ENCODE data around the gene IFIT1.
A peak's percentile ranks its signal among the peaks of the same experiment; 100 is the strongest.
"Not testable (repeated sequence)": the region's sequence is repeated elsewhere in the genome, so short reads cannot be mapped to it uniquely, and the experiment has no call there.

IFIT1 gene

DNA sequence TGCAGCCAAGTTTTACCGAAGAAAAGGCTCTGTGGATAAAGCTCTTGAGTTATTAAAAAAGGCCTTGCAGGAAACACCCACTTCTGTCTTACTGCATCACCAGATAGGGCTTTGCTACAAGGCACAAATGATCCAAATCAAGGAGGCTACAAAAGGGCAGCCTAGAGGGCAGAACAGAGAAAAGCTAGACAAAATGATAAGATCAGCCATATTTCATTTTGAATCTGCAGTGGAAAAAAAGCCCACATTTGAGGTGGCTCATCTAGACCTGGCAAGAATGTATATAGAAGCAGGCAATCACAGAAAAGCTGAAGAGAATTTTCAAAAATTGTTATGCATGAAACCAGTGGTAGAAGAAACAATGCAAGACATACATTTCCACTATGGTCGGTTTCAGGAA lies 10.6 kb downstream of the IFIT1 start:
- H3K4me3 ChIP-seq (ENCODE audit: low read depth, low read length): no peak overlapping the region
- TF ChIP-seq, protein P1, sequence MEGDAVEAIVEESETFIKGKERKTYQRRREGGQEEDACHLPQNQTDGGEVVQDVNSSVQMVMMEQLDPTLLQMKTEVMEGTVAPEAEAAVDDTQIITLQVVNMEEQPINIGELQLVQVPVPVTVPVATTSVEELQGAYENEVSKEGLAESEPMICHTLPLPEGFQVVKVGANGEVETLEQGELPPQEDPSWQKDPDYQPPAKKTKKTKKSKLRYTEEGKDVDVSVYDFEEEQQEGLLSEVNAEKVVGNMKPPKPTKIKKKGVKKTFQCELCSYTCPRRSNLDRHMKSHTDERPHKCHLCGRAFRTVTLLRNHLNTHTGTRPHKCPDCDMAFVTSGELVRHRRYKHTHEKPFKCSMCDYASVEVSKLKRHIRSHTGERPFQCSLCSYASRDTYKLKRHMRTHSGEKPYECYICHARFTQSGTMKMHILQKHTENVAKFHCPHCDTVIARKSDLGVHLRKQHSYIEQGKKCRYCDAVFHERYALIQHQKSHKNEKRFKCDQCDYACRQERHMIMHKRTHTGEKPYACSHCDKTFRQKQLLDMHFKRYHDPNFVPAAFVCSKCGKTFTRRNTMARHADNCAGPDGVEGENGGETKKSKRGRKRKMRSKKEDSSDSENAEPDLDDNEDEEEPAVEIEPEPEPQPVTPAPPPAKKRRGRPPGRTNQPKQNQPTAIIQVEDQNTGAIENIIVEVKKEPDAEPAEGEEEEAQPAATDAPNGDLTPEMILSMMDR (IDR thresholded peaks at IDR 0.05; ENCODE audit: low read depth, low read length): no peak

DNA sequence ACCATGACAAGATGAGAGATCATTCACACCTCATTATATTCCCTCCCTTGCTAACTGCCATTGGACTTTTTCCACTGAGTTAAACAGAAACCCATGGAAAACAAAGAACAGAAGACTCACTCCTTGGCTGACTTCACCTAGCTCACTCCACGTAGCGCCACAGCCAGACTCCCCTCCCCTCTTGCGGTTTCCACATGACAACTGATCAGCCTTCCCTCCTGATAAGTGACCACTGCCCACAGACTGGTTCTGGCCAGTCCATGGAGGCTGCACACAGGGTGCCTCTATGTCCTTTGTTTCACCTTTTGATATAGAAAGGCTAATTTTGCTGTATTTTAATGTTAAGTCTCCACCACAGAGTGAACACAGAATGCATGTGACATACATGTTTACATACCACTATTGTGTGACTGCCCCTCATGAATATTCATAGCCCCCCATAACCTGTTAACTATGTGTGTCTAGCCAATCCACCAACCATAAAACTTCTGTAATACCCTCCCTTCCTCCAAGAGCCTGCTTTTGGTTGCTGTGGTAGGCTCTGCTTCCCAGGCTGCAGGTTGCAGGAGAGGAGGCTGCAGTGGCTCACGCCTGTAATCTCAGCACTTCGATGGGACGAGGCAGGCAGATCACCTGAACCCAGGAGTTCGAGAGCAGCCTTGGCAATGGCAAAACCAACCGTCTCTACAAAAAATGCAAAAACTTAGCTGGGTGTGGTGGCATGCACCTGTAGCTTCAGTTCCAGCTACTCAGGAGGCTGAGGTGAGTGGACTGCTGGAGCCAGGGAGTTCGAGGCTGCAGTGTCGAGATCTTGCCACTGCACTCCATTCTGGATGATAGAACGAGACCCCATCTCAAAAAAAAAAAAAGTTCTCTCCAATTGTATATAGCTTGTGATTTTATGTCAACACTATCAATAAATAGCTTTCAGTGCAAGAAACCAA lies 12.0 kb downstream of the IFIT1 start:
- TF ChIP-seq, protein P1 (IDR thresholded peaks at IDR 0.05; ENCODE audit: low read depth, low read length): no peak

DNA sequence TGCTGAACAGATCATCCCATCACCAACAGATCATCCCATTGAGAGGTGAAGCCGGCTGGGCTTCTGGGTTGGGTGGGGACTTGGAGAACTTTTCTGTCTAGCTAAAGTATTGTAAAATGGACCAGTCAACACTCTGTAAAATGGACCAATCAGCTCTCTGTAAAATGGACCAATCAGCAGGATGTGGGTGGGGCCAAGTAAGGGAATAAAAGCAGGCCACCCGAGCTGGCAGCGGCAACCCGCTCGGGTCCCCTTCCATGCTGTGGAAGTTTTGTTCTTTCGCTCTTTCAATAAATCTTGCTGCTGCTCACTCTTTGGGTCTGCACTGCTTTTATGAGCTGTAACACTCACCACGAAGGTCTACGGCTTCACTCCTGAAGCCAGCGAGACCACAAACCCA lies 13.8 kb downstream of the IFIT1 start:
- not testable (repeated sequence) for H3K4me3 ChIP-seq (ENCODE audit: low read depth, low read length)

More for the DNA sequence above, 12.0 kb downstream of the IFIT1 start:
- H3K4me3 ChIP-seq (ENCODE audit: low read depth, low read length): no peak overlapping the region

DNA sequence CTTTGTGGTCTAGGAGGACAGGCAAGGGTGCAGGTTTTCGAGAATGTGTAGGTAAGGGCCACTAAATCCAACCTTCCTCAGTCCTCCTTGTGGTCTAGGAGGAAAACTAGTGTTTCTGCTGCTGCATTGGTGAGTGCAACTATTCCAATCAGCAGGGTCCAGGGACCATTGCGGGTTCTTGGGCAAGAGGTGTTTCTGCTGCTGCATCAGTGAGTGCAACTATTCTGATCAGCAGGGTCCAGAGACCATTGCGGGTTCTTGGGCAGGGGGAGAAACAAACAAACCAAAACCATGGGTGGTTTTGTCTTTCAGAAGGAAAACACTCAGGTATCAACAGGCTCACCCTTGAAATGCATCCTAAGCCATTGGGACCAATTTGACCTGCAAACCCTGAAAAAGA lies 15.4 kb downstream of the IFIT1 start:
- not testable (repeated sequence) for H3K4me3 ChIP-seq (ENCODE audit: low read depth, low read length)

DNA sequence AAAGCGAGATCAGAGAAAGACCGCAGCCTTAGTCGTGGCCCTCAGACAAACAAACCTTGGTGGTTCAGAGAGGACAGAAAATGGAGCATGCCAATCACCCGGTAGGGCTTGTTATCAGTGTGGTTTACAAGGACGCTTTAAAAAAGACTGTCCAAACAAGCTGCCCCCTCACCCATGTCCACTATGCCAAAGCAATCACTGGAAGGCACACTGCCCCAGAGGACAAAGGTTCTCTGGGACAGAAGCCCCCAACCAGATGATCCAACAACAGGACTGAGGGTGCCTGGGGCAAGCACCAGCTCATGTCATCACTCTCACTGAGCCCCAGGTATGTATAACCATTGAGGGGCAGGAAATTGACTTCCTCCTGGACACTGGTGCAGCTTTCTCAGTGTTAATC lies 16.9 kb downstream of the IFIT1 start:
- H3K4me3 ChIP-seq (ENCODE audit: low read depth, low read length): not testable (repeated sequence)

DNA sequence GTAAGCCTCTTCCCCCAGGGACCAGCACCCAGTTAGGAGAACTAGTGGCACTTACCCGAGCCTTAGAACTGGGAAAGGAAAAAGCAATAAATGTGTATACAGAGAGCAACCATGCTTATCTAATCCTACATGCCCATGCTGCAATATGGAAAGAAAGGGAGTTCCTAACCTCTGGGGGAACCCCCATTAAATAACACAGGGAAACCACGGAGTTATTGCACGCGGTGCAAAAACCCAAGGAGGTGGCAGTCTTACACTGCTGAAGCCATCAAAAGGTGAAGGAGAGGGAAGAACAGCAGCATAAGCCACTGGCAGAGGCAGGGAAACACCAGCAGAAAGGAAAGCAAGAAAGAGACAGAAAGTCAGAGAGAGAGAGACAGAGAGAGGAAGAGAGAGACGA lies 18.1 kb downstream of the IFIT1 start:
- H3K4me3 ChIP-seq (ENCODE audit: low read depth, low read length): not testable (repeated sequence)

DNA sequence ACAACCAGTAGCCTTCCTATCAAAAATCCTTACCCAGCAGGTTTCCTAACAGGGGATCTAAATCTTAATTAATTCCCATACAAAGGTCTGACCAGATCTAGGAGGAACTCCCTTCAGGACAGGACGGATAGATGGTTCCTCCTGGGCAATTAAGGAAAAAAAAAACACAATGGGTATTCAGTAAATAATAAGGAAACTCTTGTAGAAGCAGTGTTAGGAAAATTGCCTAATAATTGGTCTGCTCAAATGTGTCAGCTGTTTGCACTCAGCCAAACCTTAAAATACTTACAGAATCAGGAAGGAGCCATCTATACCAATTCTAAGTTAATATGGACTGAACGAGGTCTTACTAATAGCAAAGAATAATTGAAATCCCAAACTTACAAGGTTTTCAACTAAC lies 18.7 kb downstream of the IFIT1 start:
- H3K4me3 ChIP-seq (ENCODE audit: low read depth, low read length): not testable (repeated sequence)

DNA sequence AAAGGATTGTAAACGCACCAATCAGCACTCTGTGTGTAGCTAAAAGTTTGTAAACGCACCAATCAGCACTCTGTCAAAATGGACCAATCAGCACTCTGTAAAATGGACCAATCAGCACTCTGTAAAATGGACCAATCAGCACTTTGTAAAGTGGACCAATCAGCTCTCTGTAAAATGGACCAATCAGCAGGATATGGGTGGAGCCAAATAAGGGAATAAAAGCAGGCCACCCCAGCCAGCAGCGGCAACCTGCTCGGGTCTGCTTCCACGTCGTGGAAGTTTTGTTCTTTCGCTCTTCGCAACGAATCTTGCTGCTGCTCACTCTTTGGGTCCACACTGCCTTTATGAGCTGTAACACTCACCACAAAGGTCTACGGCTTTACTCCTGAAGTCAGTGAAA lies 19.9 kb downstream of the IFIT1 start:
- not testable (repeated sequence) for H3K4me3 ChIP-seq (ENCODE audit: low read depth, low read length)

DNA sequence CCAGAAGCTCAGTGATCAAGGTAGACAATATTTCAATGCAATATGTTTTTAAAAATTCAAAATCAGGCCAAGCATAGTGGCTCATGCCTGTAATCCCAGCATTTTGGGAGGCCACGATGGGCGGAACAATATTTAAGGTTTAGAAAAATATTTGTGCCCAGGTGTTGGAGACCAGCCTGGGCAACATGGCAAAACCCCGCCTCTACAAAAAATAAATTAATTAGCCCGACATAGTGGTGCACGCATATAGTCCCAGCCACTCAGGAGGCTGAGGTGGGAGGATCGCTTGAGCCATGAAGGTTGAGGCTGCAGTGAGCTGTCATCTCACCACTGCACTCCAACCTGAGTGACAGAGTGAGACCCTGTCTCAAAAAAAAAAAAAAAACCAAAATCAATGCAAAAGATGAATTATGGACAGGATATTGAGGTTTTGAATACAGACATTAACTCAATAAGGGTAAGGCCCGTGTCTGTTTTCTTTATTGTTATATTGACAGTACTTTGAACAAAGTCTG lies 21.0 kb downstream of the IFIT1 start:
- TF ChIP-seq, protein P1 (IDR thresholded peaks at IDR 0.05; ENCODE audit: low read depth, low read length): no peak
- peak overlapping the region; percentile 80 for H3K4me3 ChIP-seq (ENCODE audit: low read depth, low read length)

DNA sequence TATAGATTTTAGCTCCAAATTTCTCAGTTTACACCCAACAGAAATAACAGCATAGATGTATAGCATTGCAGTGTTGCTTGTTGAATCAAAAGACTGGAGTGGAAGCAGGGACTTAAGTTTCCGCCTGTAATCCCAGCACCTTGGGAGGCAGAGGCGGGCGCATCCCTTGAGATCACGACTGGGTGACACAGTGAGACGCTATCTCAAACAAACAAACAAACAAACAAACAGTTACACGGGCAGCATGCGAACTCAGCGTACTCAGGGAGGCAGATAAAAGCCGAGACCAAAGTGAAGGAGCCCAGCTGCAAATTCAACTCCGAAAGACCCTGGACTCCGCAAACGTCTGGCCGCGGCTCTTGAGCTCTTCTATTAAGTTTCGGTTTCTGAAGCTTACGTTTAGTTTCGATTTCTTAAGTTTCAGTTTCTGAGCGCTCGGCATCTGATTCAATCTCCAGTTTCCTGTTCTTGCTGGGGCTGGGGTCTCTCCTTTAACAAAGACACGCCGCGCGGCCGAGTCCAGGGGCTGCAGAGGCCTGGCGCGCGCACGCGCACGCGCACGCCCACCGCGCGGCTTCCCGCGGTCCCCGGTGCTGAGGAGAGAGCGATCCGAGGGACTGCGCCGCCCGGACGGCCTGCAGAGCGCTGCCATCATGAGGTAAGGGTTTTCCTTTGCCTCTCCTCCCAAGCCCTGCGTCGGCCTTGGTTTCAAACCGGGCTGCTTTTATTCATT lies 21.9 kb downstream of the IFIT1 start, which contains the start of gene IFIT5:
IFIT5 (plus strand) TSS at position 423 of the 733 bp plus-strand sequence; CDS start at position 654, 231 bp downstream.
- TF ChIP-seq, protein P1 (IDR thresholded peaks at IDR 0.05; ENCODE audit: low read depth, low read length): no peak
- H3K4me3 ChIP-seq (ENCODE audit: low read depth, low read length): peak within 1 kb of the TSS; percentile 80

Data from WI38 (cell line).